Transverse colon (tissue), 4 donors: ENCODE results near the gene SLC14A1.

ENCODE experiments used
- EP300 ChIP-seq: sonication (generic); formaldehyde crosslinking; IDR thresholded peaks from one replicate; pipeline ENCODE4 v1.6.1; 2017; ENCODE audit warnings: antibody characterized with exemption, low read depth
- POLR2A ChIP-seq: fragments of 450-650 bp; IDR thresholded peaks from one replicate; pipeline ENCODE4 v1.6.1; 2016; ENCODE audit warnings: antibody characterized with exemption, mild to moderate bottlenecking, moderate library complexity
- POLR2AphosphoS5 ChIP-seq, 3 donors: sonication (generic); formaldehyde crosslinking; IDR thresholded peaks; one replicate each; pipeline ENCODE4 v1.6.1; 2016; ENCODE audit warnings: antibody characterized with exemption in 3 of 3
- TF ChIP-seq, protein P1 (sequence below), 5 experiments: fragments of 200-600 bp in 3 of 5; fragments of 450-650 bp in 2 of 5; sonication (generic) in 3 of 5; IDR thresholded peaks; 1 replicate in 2 of 5; 2 replicates in 3 of 5; pipeline ENCODE4 v1.5.1; 2016 to 2017; ENCODE audit warnings: antibody characterized with exemption in 5 of 5, inconsistent platforms in 3 of 5, mild to moderate bottlenecking in 2 of 5, moderate library complexity in 1 of 5

DNA sequence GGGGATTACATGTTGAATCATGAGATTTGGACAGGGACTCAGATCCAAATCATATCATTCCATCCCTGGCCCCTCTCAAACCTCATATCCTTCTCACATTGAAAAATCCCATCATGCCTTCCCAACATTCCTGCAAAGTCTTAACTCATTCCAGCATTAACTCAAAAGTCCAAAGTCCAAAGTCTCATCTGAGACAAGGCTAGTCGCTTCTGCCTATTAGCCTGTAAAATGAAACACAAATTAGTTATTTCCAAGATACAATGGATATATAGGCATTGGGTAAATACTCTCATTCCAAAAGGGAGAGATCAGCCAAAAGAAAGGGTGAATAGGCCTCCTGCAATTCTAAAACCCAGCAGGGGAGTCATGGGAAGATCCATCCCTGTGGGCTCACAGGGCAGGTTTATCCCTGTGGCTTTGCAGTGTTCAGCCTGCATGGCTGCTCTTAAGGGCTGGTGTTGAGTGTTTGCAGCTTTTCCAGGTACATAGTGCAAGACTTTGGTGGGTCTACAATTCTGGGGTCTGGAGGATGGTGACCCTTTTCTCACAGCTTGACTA, 21.2 kb upstream of the SLC14A1 start:
- TF ChIP-seq, protein P1, sequence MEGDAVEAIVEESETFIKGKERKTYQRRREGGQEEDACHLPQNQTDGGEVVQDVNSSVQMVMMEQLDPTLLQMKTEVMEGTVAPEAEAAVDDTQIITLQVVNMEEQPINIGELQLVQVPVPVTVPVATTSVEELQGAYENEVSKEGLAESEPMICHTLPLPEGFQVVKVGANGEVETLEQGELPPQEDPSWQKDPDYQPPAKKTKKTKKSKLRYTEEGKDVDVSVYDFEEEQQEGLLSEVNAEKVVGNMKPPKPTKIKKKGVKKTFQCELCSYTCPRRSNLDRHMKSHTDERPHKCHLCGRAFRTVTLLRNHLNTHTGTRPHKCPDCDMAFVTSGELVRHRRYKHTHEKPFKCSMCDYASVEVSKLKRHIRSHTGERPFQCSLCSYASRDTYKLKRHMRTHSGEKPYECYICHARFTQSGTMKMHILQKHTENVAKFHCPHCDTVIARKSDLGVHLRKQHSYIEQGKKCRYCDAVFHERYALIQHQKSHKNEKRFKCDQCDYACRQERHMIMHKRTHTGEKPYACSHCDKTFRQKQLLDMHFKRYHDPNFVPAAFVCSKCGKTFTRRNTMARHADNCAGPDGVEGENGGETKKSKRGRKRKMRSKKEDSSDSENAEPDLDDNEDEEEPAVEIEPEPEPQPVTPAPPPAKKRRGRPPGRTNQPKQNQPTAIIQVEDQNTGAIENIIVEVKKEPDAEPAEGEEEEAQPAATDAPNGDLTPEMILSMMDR (IDR thresholded peaks at IDR 0.05), result no peak
- TF ChIP-seq POLR2A (no peak), POLR2AphosphoS5 (IDR thresholded peaks at IDR 0.05) (no peak), EP300 (no peak)
